KMS-11 (cell line): Measurements from ENCODE around the gene KCNQ1.

Experiments
- H2AFZ ChIP-seq: fragments of 200-600 bp; sonication (generic); 2 replicates; pipeline ENCODE4 v1.6.1; 2016; ENCODE audit warnings: antibody characterized with exemption, mixed run types, low read depth
- H3K27ac ChIP-seq: fragments of 200-600 bp; sonication (generic); 2 replicates; pipeline ENCODE4 v1.6.1; 2016; ENCODE audit warnings: mild to moderate bottlenecking, mixed run types
- H3K27me3 ChIP-seq: fragments of 200-600 bp; sonication (generic); 2 replicates; pipeline ENCODE4 v1.6.1; 2017; ENCODE audit warnings: mild to moderate bottlenecking, low read depth, mixed run types, moderate library complexity; ENCODE audit not compliant: insufficient read depth
- H3K36me3 ChIP-seq: fragments of 200-600 bp; sonication (generic); 2 replicates; pipeline ENCODE4 v1.6.1; 2017; ENCODE audit warnings: mild to moderate bottlenecking, mixed run types; ENCODE audit not compliant: insufficient read depth
- H3K4me1 ChIP-seq: fragments of 200-600 bp; sonication (generic); 2 replicates; pipeline ENCODE4 v1.6.1; 2016; ENCODE audit warnings: mild to moderate bottlenecking, low read depth, mixed run types; ENCODE audit not compliant: poor library complexity, severe bottlenecking
- H3K4me2 ChIP-seq: fragments of 200-600 bp; sonication (generic); 2 replicates; pipeline ENCODE4 v1.7.0; 2016; ENCODE audit warnings: mild to moderate bottlenecking, mixed run types
- H3K4me3 ChIP-seq: fragments of 200-600 bp; sonication (generic); IDR thresholded peaks from 2 replicates; pipeline ENCODE4 v1.6.1; 2017; ENCODE audit warnings: low read depth, low read length, mixed read lengths; ENCODE audit not compliant: insufficient read depth
- H3K79me2 ChIP-seq: fragments of 200-600 bp; sonication (generic); 2 replicates; pipeline ENCODE4 v1.6.1; 2016; ENCODE audit warnings: low read depth, mixed run types; ENCODE audit not compliant: insufficient read depth
- H3K9ac ChIP-seq: fragments of 200-600 bp; sonication (generic); 2 replicates; pipeline ENCODE4 v1.6.1; 2016; ENCODE audit warnings: mild to moderate bottlenecking, mixed run types
- H4K20me1 ChIP-seq: fragments of 200-600 bp; sonication (generic); 2 replicates; pipeline ENCODE4 v1.6.1; 2016; ENCODE audit warnings: mild to moderate bottlenecking, mixed run types; ENCODE audit not compliant: insufficient read depth
- CTCF ChIP-seq: fragments of 200-600 bp; sonication (generic); conservative IDR thresholded peaks from 2 replicates; pipeline ENCODE4 v1.6.1; 2017; ENCODE audit warnings: low read depth, mild to moderate bottlenecking, antibody characterized with exemption, low read length, moderate library complexity, mixed read lengths

Gene KCNQ1

GRCh38 chr11:2580061-2580421 is 135.2 kb downstream of the KCNQ1 start:
- no peaks in the 10 kb centered on the region for H3K4me1 ChIP-seq
- no peak overlapping the region for H3K4me2 ChIP-seq
- no peak overlapping the region for H2AFZ ChIP-seq
- no peaks in the 10 kb centered on the region for H3K27me3 ChIP-seq
- no peak for TF ChIP-seq CTCF
- no peaks in the 10 kb centered on the region for H4K20me1 ChIP-seq
- no peak overlapping the region for H3K9ac ChIP-seq
- H3K79me2 ChIP-seq, result no peaks in the 10 kb centered on the region
- no peak overlapping the region for H3K27ac ChIP-seq
- H3K4me3 ChIP-seq, result no peak overlapping the region
- H3K36me3 ChIP-seq, result no peaks in the 10 kb centered on the region

DNA sequence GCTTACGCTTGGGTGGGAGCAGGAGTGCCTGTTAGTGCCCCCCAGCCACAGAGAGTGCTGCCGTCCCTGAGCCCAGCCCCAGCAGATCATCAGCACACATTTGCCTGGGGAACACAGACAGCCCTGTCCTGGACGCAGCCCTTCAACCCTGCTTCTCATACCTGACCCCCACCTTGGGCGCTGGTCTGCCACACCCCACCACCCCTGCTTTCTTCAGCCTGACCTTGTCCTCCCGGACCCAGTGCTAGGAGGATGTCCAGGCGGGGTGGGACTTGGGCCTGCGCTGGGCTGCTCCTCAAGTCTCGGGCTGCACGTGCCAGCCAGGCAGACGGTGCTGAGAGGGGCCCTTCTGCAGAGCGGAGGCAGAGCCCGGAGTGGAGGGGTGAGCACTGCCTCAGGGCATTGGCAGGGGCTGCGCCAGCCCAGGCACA is 135.8 kb downstream of the KCNQ1 start:
- H3K27me3 ChIP-seq, result no peaks in the 10 kb centered on the region

DNA sequence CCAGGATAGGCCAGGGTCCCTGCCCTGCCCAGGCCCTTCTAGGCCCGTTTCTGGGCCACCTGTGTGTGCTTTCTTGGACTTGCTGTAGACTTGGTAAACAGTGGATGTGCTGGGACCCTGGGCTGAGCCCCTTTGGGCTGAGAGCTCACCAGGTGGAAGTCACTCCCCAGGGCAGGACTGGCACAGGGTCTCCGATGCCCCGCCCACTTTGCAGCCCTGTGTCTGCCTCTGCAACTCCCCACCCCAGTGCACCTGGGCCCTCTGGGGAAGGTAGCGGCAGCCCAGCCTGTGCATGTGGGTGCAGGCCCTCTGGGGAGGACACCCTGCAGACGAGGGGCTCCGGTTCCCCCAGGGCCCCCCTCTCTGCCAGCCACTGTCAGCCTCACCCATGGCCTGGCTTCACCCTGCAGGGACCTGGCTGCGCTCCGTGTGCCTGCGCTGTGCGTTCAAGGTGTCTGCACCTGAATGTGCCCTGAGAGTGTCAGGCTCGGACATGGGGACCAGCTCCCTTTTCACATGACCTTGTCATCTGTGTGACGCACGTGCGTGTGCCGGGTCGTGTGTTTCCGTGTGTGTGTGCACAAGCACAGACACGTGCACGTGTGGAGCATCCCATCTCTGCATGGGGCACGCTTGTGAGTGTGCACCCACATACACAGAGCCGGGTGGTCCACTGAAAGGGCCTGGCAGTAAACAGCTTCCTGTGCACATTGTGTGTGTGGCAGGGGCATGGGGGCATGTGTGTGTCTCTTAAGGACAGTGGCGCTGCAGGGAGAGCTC is 136.5 kb downstream of the KCNQ1 start:
- no peak overlapping the region for H3K4me2 ChIP-seq
- H3K4me1 ChIP-seq, result no peaks in the 10 kb centered on the region
- no peak overlapping the region for H2AFZ ChIP-seq
- TF ChIP-seq CTCF, result no peak
- no peak overlapping the region for H3K4me3 ChIP-seq
- H3K79me2 ChIP-seq, result no peaks in the 10 kb centered on the region
- H4K20me1 ChIP-seq, result no peaks in the 10 kb centered on the region
- H3K9ac ChIP-seq, result no peak overlapping the region
- no peaks in the 10 kb centered on the region for H3K27me3 ChIP-seq
- no peak overlapping the region for H3K27ac ChIP-seq
- no peaks in the 10 kb centered on the region for H3K36me3 ChIP-seq

More for the DNA sequence above, 135.8 kb downstream of the KCNQ1 start:
- H3K27ac ChIP-seq, result no peak overlapping the region
- H3K36me3 ChIP-seq, result no peaks in the 10 kb centered on the region
- no peak for TF ChIP-seq CTCF
- no peak overlapping the region for H3K4me2 ChIP-seq
- no peak overlapping the region for H3K9ac ChIP-seq
- no peak overlapping the region for H2AFZ ChIP-seq
- H3K4me1 ChIP-seq, result no peaks in the 10 kb centered on the region
- no peaks in the 10 kb centered on the region for H3K79me2 ChIP-seq
- H4K20me1 ChIP-seq, result no peaks in the 10 kb centered on the region
- no peak overlapping the region for H3K4me3 ChIP-seq

- Histone ChIP-seq H4K20me1 (no peaks in the 10 kb centered on the region), H3K36me3 (no peaks in the 10 kb centered on the region), H3K9ac (no peak overlapping the region), H3K4me3 (no peak overlapping the region), H3K27me3 (no peaks in the 10 kb centered on the region), H2AFZ (no peak overlapping the region), H3K27ac (no peak overlapping the region), H3K79me2 (no peaks in the 10 kb centered on the region), H3K4me1 (no peaks in the 10 kb centered on the region), H3K4me2 (no peak overlapping the region)
- TF ChIP-seq CTCF, result no peak
Observed at GRCh38 chr11:2581931-2582350, 137.1 kb downstream of the KCNQ1 start.
